Measurements from ENCODE around the gene MMP15. TPM values are rescaled to one million over a fixed set of nuclear protein-coding genes. Genes with fewer than 3 reads are reported as not detected.

The MMP15 gene
- total and polyA plus RNA-seq, 2 of the 13 experiments (the other 11 are each of a cell fraction or from before 2014, with no cell fraction given), result 35.2 to 44.9 TPM

DNA sequence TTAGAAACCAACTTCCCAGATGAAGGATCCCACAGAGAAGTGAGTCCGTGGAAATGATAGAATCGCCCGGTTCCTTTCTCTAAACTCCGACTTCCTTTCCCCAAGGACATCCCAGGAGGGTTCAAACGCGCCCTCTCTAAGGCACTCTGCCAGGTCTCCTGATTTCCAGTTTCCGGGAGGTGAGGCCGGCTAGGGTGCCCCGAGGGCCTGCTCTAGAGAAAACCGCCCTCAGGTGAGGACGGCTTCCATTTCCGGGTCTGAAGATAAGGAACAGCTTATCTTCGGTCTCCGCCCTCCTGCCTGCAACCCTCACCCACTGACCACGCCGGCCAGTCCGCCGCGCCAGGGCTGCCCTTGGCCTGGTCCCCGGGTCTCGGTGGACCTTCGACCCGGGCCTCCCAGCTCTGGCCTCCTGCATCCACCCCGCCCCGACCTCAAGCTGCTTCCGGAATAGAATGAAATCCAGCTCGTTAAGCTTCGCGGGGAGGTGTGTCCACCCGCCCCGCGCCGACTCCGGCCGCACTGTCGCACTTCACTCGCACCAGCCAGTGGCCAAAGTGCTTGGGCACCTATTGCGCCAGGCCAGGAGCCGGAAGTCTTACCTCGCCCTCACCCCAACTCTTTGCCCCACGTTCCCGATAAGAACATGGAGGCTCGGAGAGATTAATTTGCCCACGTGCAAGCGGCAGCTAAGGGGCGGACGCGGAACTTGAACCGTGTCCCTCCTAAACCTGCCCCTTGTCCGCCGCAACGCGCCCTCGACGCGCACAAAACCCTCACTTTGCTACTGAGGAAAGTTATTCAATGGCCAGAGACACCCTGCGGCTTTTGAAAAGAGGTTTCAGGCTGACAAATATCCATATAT lies 836 bp upstream of the MMP15 start (continued):
- TF ChIP-seq, protein P1, sequence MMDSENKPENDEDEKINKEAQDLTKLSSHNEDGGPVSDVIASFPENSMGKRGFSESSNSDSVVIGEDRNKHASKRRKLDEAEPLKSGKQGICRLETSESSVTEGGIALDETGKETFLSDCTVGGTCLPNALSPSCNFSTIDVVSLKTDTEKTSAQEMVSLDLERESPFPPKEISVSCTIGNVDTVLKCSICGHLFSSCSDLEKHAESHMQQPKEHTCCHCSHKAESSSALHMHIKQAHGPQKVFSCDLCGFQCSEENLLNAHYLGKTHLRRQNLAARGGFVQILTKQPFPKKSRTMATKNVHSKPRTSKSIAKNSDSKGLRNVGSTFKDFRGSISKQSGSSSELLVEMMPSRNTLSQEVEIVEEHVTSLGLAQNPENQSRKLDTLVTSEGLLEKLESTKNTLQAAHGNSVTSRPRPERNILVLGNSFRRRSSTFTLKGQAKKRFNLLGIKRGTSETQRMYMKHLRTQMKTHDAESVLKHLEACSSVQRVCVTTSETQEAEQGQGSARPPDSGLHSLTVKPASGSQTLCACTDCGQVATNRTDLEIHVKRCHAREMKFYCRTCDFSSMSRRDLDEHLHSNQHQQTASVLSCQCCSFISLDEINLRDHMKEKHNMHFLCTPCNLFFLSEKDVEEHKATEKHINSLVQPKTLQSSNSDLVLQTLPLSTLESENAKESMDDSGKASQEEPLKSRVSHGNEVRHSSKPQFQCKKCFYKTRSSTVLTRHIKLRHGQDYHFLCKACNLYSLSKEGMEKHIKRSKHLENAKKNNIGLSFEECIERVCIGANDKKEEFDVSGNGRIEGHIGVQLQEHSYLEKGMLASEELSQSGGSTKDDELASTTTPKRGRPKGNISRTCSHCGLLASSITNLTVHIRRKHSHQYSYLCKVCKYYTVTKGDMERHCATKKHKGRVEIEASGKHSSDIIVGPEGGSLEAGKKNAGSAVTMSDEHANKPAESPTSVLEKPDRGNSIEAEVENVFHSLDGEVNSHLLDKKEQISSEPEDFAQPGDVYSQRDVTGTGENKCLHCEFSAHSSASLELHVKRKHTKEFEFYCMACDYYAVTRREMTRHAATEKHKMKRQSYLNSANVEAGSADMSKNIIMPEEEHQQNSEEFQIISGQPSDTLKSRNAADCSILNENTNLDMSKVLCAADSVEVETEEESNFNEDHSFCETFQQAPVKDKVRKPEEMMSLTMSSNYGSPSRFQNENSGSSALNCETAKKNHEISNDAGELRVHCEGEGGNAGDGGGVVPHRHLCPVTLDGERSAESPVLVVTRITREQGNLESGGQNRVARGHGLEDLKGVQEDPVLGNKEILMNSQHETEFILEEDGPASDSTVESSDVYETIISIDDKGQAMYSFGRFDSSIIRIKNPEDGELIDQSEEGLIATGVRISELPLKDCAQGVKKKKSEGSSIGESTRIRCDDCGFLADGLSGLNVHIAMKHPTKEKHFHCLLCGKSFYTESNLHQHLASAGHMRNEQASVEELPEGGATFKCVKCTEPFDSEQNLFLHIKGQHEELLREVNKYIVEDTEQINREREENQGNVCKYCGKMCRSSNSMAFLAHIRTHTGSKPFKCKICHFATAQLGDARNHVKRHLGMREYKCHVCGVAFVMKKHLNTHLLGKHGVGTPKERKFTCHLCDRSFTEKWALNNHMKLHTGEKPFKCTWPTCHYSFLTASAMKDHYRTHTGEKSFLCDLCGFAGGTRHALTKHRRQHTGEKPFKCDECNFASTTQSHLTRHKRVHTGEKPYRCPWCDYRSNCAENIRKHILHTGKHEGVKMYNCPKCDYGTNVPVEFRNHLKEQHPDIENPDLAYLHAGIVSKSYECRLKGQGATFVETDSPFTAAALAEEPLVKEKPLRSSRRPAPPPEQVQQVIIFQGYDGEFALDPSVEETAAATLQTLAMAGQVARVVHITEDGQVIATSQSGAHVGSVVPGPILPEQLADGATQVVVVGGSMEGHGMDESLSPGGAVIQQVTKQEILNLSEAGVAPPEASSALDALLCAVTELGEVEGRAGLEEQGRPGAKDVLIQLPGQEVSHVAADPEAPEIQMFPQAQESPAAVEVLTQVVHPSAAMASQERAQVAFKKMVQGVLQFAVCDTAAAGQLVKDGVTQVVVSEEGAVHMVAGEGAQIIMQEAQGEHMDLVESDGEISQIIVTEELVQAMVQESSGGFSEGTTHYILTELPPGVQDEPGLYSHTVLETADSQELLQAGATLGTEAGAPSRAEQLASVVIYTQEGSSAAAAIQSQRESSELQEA (CRISPR knock-in tag; IDR thresholded peaks at IDR 0.05; ENCODE audit: not compliant biosample characterization), result peak; percentile 75
- TF ChIP-seq SPEN (CRISPR knock-in tag; IDR thresholded peaks at IDR 0.05; ENCODE audit: low read depth) (peak; percentile 85), JUNB (CRISPR knock-in tag; IDR thresholded peaks at IDR 0.05; ENCODE audit: borderline replicate concordance) (no peak; the same call in 1 of the 2 replicates), NCOA1 (CRISPR knock-in tag; IDR thresholded peaks at IDR 0.05) (peak; percentile 62; the same call in 1 of the 2 replicates), POLR2A (IDR thresholded peaks at IDR 0.05; ENCODE audit: insufficient read depth in 1 of 2, low read depth in 2 of 2, low read length in 2 of 2) (peak; percentile 67 to 68), KDM4B (CRISPR knock-in tag; IDR thresholded peaks at IDR 0.05) (no peak), DPF2 (CRISPR knock-in tag; IDR thresholded peaks at IDR 0.05; ENCODE audit: borderline replicate concordance, low read depth) (peak; percentile 67), PTBP1 (IDR thresholded peaks at IDR 0.05; ENCODE audit: low read depth, low read length, poor library complexity, severe bottlenecking) (no peak), THAP11 (CRISPR knock-in tag; IDR thresholded peaks at IDR 0.05) (peak; percentile 83), ZFP36L1 (CRISPR knock-in tag; IDR thresholded peaks at IDR 0.05) (no peak; the same call in none of the 2 replicates), HDAC1 (CRISPR knock-in tag; IDR thresholded peaks at IDR 0.05) (peak; percentile 96), ATF2 (CRISPR knock-in tag; IDR thresholded peaks at IDR 0.05) (no peak; the same call in 1 of the 2 replicates), PAX8 (CRISPR knock-in tag; IDR thresholded peaks at IDR 0.05; ENCODE audit: borderline replicate concordance) (0 out of 2 replicates have a peak, but pooled peaks have one; percentile 64), ZNF547 (CRISPR knock-in tag; IDR thresholded peaks at IDR 0.05) (peak; percentile 75; the same call in 1 of the 2 replicates), HMG20A (CRISPR knock-in tag; IDR thresholded peaks at IDR 0.05; ENCODE audit: borderline replicate concordance) (peak; percentile 15; the same call in 1 of the 2 replicates), HOXA7 (CRISPR knock-in tag; IDR thresholded peaks at IDR 0.05) (no peak), HNF4A (CRISPR knock-in tag; IDR thresholded peaks at IDR 0.05) (peak; percentile 97), ZNF296 (CRISPR knock-in tag; conservative IDR thresholded peaks at IDR 0.05) (peak; percentile 99)

Data from HepG2 (cell line).